ENCODE results near the gene RBM17. TPM values are rescaled to one million over a fixed set of nuclear protein-coding genes. Genes with fewer than 3 reads are reported as not detected.
A peak's percentile ranks its signal among the peaks of the same experiment; 100 is the strongest.
"Not testable (repeated sequence)": the region's sequence is repeated elsewhere in the genome, so short reads cannot be mapped to it uniquely, and the experiment has no call there.

The RBM17 gene
- total RNA-seq, 4 donors from 2014 or later = 64.3 to 93.3 (median 81.7) TPM

DNA sequence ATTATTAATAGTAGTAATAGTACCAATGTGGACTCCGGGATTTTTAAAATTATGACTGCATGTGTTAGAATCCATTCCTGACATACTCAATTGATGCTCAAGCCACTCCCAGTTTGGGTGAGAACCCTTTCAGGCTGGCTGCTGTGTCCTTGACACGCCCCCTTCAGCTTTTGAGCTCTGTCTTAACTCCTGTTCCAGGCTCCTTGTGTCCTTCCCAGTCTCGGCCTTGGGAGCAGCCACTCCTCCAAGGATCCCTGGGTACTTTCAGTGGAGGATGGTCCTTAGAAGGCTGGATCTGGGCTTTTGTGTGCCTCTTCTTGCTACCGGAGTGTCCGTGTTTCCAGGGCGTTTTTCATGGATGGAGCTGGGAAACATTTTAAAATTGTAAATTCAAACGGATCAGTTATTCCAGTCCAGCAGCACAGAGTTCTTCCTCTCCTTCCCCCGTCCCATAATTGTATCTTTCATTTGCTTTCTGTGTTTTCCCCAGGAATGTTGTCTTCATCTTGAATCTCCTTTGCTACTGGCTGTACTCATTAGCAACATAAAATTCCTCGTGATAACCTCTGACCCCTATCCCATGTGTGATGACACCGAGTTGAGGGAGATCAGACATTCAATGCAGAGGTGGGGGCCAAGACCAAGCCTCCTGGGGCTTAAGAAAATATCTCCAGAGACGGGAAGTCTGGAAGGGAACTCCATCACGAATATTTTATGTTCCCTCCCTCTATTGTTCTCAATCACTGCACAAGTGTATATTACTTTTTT lies 73.9 kb downstream of the RBM17 start:
- no peaks in the 10 kb centered on the region for H3K9me3 ChIP-seq
- H3K4me3 ChIP-seq (replicated peaks in 1 of 3) = peak overlapping the region in 1 of 3 donors; percentile 46
- no peaks in the 10 kb centered on the region for H3K27me3 ChIP-seq
- intact Hi-C loops (cut with DNase I) = loop anchor here (5.0 kb wide), 1 partner anchor 40 kb away; the partner anchor contains the start of gene PFKFB3
- H3K36me3 ChIP-seq = no peaks in the 10 kb centered on the region
- peak overlapping the region; percentile 25 to 72 (median 66) for H3K27ac ChIP-seq
- peaks cover 12 to 14% of the 10 kb centered on the region in 2 donors for H3K4me1 ChIP-seq
- no peak for TF ChIP-seq POLR2A (IDR thresholded peaks at IDR 0.05)
- TF ChIP-seq, protein P1, sequence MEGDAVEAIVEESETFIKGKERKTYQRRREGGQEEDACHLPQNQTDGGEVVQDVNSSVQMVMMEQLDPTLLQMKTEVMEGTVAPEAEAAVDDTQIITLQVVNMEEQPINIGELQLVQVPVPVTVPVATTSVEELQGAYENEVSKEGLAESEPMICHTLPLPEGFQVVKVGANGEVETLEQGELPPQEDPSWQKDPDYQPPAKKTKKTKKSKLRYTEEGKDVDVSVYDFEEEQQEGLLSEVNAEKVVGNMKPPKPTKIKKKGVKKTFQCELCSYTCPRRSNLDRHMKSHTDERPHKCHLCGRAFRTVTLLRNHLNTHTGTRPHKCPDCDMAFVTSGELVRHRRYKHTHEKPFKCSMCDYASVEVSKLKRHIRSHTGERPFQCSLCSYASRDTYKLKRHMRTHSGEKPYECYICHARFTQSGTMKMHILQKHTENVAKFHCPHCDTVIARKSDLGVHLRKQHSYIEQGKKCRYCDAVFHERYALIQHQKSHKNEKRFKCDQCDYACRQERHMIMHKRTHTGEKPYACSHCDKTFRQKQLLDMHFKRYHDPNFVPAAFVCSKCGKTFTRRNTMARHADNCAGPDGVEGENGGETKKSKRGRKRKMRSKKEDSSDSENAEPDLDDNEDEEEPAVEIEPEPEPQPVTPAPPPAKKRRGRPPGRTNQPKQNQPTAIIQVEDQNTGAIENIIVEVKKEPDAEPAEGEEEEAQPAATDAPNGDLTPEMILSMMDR (IDR thresholded peaks at IDR 0.05) = no peak
- 56% methylated on average over 12 of the region's 12 CpGs for WGBS, 2 donors
- no peak for DNase-seq

DNA sequence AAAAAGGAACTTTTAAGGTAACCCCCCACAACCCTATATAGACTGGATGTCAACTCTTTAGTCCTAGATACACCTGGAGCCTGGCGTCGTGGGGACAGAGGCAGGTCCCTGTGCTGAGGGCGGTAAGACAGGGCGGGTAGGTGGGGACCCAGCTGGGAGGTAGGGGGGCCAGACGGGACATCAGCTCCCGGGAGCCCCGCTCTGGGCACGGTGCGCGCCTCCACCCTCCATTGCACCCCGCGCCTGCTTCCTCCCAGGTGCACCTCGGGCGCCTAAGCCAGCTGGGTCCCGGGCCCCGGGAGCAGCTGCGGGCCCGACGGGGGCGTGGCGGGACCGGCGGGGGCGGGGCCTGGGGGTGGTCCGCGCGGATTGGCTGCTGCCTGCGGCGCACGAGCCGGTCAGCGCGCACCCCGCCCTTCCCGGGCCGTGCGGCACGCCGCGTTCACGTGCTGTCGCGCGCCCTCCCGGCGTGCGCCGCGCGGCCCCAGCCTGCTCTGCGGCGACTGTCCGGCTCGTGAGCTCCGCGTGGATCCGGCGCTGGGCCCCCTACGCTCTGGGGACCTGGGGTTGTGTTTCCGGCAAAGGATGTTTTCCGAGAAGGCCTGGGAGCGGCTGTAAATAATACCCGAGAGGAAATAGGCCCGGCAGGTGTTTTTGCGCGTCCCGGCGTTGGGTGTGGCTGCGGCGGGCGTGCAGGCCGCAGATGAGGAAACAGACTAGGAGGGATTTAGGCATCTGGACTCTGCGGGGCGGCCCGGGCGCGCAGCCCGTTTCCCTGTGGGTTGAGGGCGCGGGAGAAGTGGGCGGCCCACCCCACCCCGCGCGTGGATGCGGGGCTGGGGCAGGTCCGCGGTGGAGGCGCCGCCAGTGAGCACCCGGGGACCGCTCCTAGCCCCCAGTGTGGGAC lies 74.8 kb downstream of the RBM17 start:
- H3K27me3 ChIP-seq = no peaks in the 10 kb centered on the region
- intact Hi-C loops (cut with DNase I) = loop anchor here (5.0 kb wide), 1 partner anchor 39 kb away; the partner anchor contains the start of gene PFKFB3
- H3K27ac ChIP-seq = peak overlapping the region; percentile 60 to 90 (median 81)
- no peaks in the 10 kb centered on the region for H3K9me3 ChIP-seq
- H3K36me3 ChIP-seq = no peaks in the 10 kb centered on the region
- WGBS, 2 donors = 3 to 7% methylated on average over 4 to 10 of the region's 91 CpGs
- H3K4me1 ChIP-seq = peaks cover 12 to 14% of the 10 kb centered on the region in 2 donors
- peak overlapping the region; percentile 46 to 88 (median 50) for H3K4me3 ChIP-seq (replicated peaks in 1 of 3)
- TF ChIP-seq POLR2A (IDR thresholded peaks at IDR 0.05) = peak in 1 of 2 donors; percentile 70
- TF ChIP-seq, protein P1 (IDR thresholded peaks at IDR 0.05) = peak in 1 of 6 experiments; percentile 24
- DNase-seq = peak; percentile 92 to 93

DNA sequence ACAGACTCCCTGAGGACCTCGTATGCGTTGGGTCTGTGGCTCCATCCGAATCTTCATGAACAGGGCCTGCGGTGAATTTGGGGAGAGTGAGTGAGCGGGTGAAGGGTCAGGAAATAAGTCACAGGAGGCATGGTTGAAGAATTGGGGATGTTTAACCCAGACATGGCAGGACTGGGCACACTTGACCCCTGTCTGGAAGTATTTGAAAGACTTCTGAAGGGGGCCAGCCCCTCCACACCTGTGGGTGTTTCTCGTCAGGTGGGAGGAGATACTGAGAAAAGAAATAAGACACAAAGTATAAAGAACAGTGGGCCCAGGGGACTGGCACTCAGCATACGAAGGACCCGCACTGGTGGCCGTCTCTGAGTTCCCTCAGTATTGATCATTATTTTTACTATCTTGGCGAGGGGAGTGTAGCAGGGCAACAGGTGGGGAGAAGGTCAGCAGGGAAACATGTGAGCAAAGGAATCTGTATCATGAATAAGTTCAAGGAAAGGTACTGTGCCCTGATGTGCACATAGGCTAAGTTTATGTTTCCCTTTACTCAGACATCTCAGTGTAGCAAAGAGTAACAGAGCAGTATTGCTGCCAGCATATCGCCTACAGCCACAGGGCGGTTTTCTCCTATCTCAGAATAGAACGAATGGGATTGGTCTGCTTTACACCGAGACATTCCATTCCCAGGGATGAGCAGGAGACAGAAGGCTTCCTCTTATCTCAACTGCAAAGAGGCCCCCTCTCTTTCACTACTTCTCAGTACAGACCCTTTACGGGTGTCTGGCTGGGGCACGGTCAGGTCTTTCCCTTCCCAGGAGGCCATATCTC lies 75.6 kb downstream of the RBM17 start:
- TF ChIP-seq, protein P1 (IDR thresholded peaks at IDR 0.05) = no peak
- TF ChIP-seq POLR2A (IDR thresholded peaks at IDR 0.05) = no peak
- peaks cover 12 to 14% of the 10 kb centered on the region in 2 donors for H3K4me1 ChIP-seq
- intact Hi-C loops (cut with DNase I) = loop anchor here (5.0 kb wide), 1 partner anchor 38 kb away; the partner anchor contains the start of gene PFKFB3

DNA sequence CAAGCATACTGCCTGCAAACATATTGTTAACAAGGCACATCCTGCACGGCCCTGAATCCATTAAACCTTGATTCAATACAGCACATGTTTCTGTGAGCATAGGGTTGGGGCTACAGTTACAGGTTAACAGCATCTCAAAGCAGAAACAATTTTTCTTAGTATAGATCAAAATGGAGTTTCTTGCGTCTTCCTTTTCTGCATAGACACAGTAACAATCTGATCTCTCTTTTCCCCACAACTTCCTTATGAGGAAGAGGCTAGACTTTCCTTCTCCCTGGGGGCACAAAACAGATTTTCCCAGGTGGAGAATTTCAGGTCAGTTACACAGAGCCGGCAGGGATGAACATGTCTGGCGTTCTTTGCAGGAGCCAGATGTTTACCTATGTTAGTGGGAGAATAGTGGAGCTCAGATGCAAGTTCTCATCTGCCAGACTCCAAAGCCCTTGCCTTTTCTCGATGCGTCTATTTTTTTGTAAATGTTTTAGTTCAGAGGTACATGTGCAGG lies 76.4 kb downstream of the RBM17 start:
- peaks cover 13 to 14% of the 10 kb centered on the region in 2 donors for H3K4me1 ChIP-seq
- no peaks in the 10 kb centered on the region for H3K9me3 ChIP-seq
- WGBS, 2 donors = 66 to 70% methylated on average over 6 of the region's 6 CpGs
- no peak for TF ChIP-seq POLR2A (IDR thresholded peaks at IDR 0.05)
- TF ChIP-seq, protein P1 (IDR thresholded peaks at IDR 0.05) = no peak
- no peaks in the 10 kb centered on the region for H3K36me3 ChIP-seq
- intact Hi-C loops (cut with DNase I) = no loop called here
- no peak for DNase-seq
- H3K27me3 ChIP-seq = no peaks in the 10 kb centered on the region
- no peak overlapping the region for H3K4me3 ChIP-seq (replicated peaks in 1 of 3)
- no peak overlapping the region for H3K27ac ChIP-seq

More for the DNA sequence above, 75.6 kb downstream of the RBM17 start:
- peak overlapping the region; percentile 46 to 88 (median 50) for H3K4me3 ChIP-seq (replicated peaks in 1 of 3)
- H3K36me3 ChIP-seq = no peaks in the 10 kb centered on the region
- DNase-seq = no peak
- H3K27ac ChIP-seq = peak overlapping the region; percentile 60 to 90 (median 81)
- 35 to 40% methylated on average over 16 of the region's 16 CpGs for WGBS, 2 donors
- no peaks in the 10 kb centered on the region for H3K9me3 ChIP-seq
- H3K27me3 ChIP-seq = no peaks in the 10 kb centered on the region

DNA sequence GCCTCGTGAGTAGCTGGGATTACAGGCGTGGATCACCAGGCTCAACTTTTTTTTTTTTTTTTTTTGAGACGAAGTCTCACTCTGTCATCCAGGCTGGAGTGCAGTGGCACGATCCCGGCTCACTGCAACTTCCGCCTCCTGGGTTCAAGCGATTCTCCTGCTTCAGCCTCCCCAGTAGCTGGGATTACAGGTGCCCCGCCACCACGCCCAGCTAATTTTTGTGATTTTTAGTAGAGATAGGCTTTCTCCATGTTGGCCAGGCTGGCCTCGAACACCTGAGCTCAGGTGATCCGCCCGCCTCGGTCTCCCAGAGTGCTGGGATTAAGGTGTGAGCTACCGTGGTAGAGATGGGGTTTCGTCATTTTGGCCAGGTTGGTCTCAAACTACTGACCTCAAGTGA lies 77.1 kb downstream of the RBM17 start:
- 94 to 95% methylated on average over 15 of the region's 15 CpGs for WGBS, 2 donors
- intact Hi-C loops (cut with DNase I); H3K27me3 ChIP-seq; H3K4me3 ChIP-seq (replicated peaks in 1 of 3); H3K27ac ChIP-seq; H3K36me3 ChIP-seq; DNase-seq; H3K9me3 ChIP-seq: not testable (repeated sequence)
- H3K4me1 ChIP-seq = peaks cover 14 to 17% of the 10 kb centered on the region in 2 donors

Data from thyroid gland (tissue), 4 donors.